GM12874 (cell line): ENCODE measurements around the gene SH2B3.

Experiments
- CTCF ChIP-seq: IDR thresholded peaks from 2 replicates; pipeline ENCODE4 v1.5.1; 2011; ENCODE audit warnings: low read depth, mild to moderate bottlenecking, control low read depth, low read length, moderate library complexity; ENCODE audit not compliant: insufficient read depth

SH2B3 gene

GRCh38 chr12:111424793-111425251, 19.1 kb downstream of the SH2B3 start:
- 0 out of 2 replicates have a peak, but pooled peaks have one; percentile 22 for TF ChIP-seq CTCF

- no peak for TF ChIP-seq CTCF
Observed at GRCh38 chr12:111425655-111426054, 19.9 kb downstream of the SH2B3 start.

GRCh38 chr12:111426344-111427185, 20.8 kb downstream of the SH2B3 start:
- no peak for TF ChIP-seq CTCF

- TF ChIP-seq CTCF, result no peak
Observed at GRCh38 chr12:111427417-111428074, 21.8 kb downstream of the SH2B3 start.

GRCh38 chr12:111428081-111428727, 22.5 kb downstream of the SH2B3 start:
- TF ChIP-seq CTCF, result no peak

GRCh38 chr12:111428728-111429175, 23.0 kb downstream of the SH2B3 start:
- no peak for TF ChIP-seq CTCF

GRCh38 chr12:111429828-111430432, 24.2 kb downstream of the SH2B3 start:
- TF ChIP-seq CTCF, result no peak
